Upper lobe of right lung (tissue), 1 donor: ENCODE results near the gene MRPS2. TPM values are rescaled to one million over a fixed set of nuclear protein-coding genes. Genes with fewer than 3 reads are reported as not detected.

ENCODE experiments used
- ATAC-seq: fragments of 200-7000 bp; cut with Tn5 transposase; one replicate; pipeline ENCODE4 v1.9.1; 2020; ENCODE audit warnings: mild to moderate bottlenecking, moderate library complexity
- DNase-seq: peaks from one replicate; pipeline ENCODE4 v3.0.0-alpha.2; 2020
- H3K27ac ChIP-seq: fragments of 200-600 bp; one replicate; pipeline ENCODE4 v1.8.0; 2022
- H3K27me3 ChIP-seq: fragments of 200-600 bp; one replicate; pipeline ENCODE4 v1.8.0; 2022; ENCODE audit warnings: mild to moderate bottlenecking
- H3K36me3 ChIP-seq: fragments of 200-600 bp; one replicate; pipeline ENCODE4 v1.8.0; 2022
- H3K4me1 ChIP-seq: fragments of 200-600 bp; one replicate; pipeline ENCODE4 v1.8.0; 2022
- H3K4me3 ChIP-seq: fragments of 200-600 bp; one replicate; pipeline ENCODE4 v1.8.0; 2022; ENCODE audit warnings: mild to moderate bottlenecking
- H3K9me3 ChIP-seq: fragments of 200-600 bp; one replicate; pipeline ENCODE4 v1.8.0; 2022
- intact Hi-C: fragments of 100-400 bp; cut with DNase I; formaldehyde crosslinking; loops from one replicate; pipeline ENCODE4 v1.11.0; 2022
- total RNA-seq: library from RNA; stranded (reverse); fragmentation: NEBNext Ultra II Directional; extraction: Animal tissue kit (Norgen Biotek cat#: 25700); gene quantifications from one replicate; pipeline ENCODE4 v1.2.1, GENCODE V29; 2021
- TF ChIP-seq, protein P1 (sequence below): fragments of 200-600 bp; IDR thresholded peaks from one replicate; pipeline ENCODE4 v1.8.0; 2022; ENCODE audit warnings: antibody characterized with exemption
- donor health status: DM: no; HTN: yes; CAD: no; lungs with severe emphysema.

Gene MRPS2
- total RNA-seq, 1 donor from 2014 or later, result 23.0 TPM

DNA sequence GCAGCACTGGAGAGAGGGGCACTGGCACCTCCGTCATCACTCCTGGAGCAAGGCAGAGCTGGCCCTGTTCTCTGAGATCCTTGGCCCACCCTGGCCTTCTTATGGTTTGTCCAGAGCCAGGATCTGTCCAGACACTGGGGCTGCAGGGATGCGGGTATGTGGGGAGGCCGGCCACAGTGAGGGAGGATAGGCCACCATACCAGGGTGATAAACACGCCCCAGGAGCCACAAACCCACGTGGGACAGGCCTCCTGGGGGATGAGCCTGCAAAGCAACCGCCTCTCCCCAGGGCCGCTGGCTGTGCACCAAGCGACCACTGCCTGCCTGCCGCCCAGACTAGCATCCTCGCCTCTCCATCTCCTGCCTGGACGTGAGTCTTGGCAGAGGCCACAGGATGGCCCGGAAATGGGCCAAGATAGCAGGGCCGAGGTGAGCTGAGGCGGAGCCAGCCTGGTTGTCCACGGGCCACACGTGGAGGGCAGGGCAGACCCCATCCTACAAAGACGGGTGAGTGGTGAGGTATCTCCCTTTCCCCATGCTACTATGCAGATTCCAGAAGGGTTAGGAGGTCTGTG is 49.9 kb downstream of the MRPS2 start:
- intact Hi-C loops, result no loop called here
- no peaks in the 10 kb centered on the region for H3K9me3 ChIP-seq
- peak; percentile 34 for DNase-seq
- TF ChIP-seq, protein P1, sequence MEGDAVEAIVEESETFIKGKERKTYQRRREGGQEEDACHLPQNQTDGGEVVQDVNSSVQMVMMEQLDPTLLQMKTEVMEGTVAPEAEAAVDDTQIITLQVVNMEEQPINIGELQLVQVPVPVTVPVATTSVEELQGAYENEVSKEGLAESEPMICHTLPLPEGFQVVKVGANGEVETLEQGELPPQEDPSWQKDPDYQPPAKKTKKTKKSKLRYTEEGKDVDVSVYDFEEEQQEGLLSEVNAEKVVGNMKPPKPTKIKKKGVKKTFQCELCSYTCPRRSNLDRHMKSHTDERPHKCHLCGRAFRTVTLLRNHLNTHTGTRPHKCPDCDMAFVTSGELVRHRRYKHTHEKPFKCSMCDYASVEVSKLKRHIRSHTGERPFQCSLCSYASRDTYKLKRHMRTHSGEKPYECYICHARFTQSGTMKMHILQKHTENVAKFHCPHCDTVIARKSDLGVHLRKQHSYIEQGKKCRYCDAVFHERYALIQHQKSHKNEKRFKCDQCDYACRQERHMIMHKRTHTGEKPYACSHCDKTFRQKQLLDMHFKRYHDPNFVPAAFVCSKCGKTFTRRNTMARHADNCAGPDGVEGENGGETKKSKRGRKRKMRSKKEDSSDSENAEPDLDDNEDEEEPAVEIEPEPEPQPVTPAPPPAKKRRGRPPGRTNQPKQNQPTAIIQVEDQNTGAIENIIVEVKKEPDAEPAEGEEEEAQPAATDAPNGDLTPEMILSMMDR, result no peak
- no peak overlapping the region for H3K27ac ChIP-seq
- no peaks in the 10 kb centered on the region for H3K4me1 ChIP-seq
- H3K27me3 ChIP-seq, result no peaks in the 10 kb centered on the region
- no peaks in the 10 kb centered on the region for H3K36me3 ChIP-seq
- no peak overlapping the region for H3K4me3 ChIP-seq
- ATAC-seq, result no peak

DNA sequence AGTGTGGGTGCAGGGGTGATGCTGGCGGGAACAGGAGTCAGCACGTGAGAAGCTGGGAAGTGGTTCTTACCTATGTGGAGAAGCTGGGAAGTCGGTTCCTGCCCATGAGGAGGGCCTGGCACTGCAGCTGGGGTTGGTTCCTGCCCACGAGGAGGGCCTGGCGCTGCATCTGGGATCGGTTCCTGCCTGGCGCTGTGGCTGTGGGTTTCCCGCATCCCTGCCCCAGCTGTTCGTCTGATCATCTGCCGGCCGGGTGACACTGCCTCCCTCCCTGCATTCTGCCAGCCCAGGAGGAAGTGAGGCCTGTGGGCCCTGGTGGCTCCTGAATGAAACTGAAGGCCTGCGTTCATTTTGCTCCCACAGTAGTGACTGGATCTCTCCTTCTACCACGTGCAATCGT is 50.5 kb downstream of the MRPS2 start:
- intact Hi-C loops, result no loop called here
- Histone ChIP-seq H3K27ac (no peak overlapping the region), H3K4me1 (no peaks in the 10 kb centered on the region), H3K4me3 (no peak overlapping the region), H3K36me3 (no peaks in the 10 kb centered on the region), H3K9me3 (no peaks in the 10 kb centered on the region), H3K27me3 (no peaks in the 10 kb centered on the region)
- TF ChIP-seq, protein P1, result no peak
- ATAC-seq, result no peak
- DNase-seq, result peak; percentile 57

DNA sequence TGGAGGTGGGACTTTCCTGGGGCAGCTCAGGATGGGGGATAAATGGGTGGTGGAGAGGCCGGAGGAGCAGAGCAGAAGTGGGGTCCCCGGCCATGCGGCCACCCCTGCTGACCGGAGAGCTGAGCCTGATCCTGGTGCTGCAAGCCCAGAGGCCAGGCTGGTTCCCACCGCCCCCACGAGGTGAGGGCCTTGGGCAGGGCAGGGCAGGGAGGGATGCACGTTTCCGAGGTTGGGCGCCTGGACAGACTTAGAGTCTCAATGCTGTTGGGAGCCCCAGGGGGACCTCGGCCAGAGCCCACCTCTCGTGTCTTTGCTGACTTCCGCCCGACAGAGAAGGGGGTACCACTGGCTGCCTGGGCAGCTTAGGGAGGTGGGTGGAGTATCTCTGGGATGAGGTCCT is 51.0 kb downstream of the MRPS2 start:
- TF ChIP-seq, protein P1, result no peak
- Histone ChIP-seq H3K4me3 (no peak overlapping the region), H3K4me1 (no peaks in the 10 kb centered on the region), H3K27me3 (no peaks in the 10 kb centered on the region), H3K9me3 (no peaks in the 10 kb centered on the region), H3K27ac (no peak overlapping the region), H3K36me3 (no peaks in the 10 kb centered on the region)
- intact Hi-C loops, result no loop called here
- ATAC-seq (no peak), DNase-seq (peak; percentile 62)

DNA sequence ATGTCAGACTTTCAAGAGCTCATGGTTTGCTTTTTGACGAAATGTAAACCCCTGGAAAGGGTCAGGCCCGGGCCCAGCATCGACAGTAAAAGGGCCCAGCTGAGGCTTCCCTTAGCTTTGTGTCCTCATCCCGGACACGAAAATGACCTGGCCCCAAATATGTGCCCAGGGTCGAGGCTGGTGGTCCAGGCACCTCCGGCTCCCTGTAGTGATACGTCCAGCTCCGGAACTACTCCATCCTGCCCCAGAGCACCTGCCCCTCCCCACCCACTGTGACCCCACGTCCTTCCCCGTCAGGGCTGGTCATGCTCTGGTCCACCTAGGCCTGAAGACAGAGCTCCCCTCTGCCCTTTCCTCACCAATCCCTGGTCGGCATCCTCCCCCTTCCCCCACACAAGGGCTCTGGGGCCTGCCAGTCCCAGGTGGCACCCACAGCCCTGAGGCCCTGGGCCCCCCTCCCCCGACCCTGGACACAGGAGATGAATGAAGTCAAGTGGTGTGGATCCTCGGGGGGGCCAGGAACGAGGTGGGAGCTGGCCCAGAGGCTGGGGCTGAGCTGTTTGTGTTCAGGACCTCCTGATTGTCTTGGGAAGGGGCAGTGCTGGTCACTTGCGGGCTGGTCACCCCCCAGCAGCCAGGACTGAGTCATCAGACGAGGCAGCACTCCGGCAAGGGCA is 51.7 kb downstream of the MRPS2 start:
- Histone ChIP-seq H3K27me3 (no peaks in the 10 kb centered on the region), H3K4me3 (no peak overlapping the region), H3K36me3 (no peaks in the 10 kb centered on the region), H3K27ac (no peak overlapping the region), H3K4me1 (no peaks in the 10 kb centered on the region), H3K9me3 (no peaks in the 10 kb centered on the region)
- DNase-seq (peak; percentile 55), ATAC-seq (no peak)
- TF ChIP-seq, protein P1, result no peak
- intact Hi-C loops, result no loop called here

DNA sequence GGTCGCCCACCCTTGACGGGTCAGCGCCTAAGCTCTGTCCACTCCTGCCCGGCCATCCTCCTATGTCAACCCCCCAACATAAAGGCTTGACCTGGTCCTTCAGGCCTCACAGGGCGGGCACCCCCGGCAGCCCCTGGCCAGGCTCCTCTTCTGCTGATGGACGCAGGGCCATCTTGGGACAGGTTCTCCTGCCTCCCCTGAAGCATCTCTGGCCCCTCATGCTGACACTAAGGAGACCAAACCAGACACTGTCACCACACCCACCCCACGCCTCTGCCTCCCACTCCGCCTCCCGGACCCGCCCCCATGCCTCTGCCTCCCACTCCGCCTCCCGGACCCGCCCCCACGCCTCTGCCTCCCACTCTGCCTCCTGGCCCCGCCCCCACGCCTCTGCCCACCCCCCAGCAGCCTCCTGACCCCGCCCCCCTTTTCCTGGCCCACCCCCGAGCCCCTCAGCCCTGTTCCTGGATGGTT is 52.3 kb downstream of the MRPS2 start:
- TF ChIP-seq, protein P1, result no peak
- intact Hi-C loops, result no loop called here
- Histone ChIP-seq H3K27me3 (no peaks in the 10 kb centered on the region), H3K36me3 (no peaks in the 10 kb centered on the region), H3K27ac (no peak overlapping the region), H3K4me3 (no peak overlapping the region), H3K9me3 (no peaks in the 10 kb centered on the region), H3K4me1 (no peaks in the 10 kb centered on the region)
- ATAC-seq, result no peak
- DNase-seq, result no peak

Other genes starting within 250 kb of the MRPS2 start
- 27.5 TPM for gene PPP1R26, start 20.9 kb upstream of the MRPS2 start, total RNA-seq
- not detected for gene LCN1, start 20.8 kb downstream of the MRPS2 start, total RNA-seq
- not detected for gene OBP2A, start 45.4 kb downstream of the MRPS2 start, total RNA-seq
- not detected for gene PAEP, start 61.1 kb downstream of the MRPS2 start, total RNA-seq
- gene GLT6D1, start 138.9 kb downstream of the MRPS2 start, total RNA-seq, result not detected
- not detected for gene LCN9, start 162.6 kb downstream of the MRPS2 start, total RNA-seq
- not detected for gene SOHLH1, start 198.8 kb downstream of the MRPS2 start, total RNA-seq
- 0.29 TPM for gene KCNT1, start 201.5 kb downstream of the MRPS2 start, total RNA-seq